Hematopoietic multipotent progenitor cell treated with erythropoietin and hydrocortisone succinate and interleukin-3 and kit ligand, for 15 days (in vitro differentiated cells): ENCODE results near the gene IYD.

Experiments
- DNase-seq: peaks from one replicate; pipeline ENCODE4 v3.0.0-alpha.2; 2015; ENCODE audit warnings: low spot score

IYD gene

GRCh38 chr6:150394899-150395295 lies 26.1 kb downstream of the IYD start:
- DNase-seq, result no peak

- peak; percentile 27 for DNase-seq
Measured at GRCh38 chr6:150395388-150396009, 26.7 kb downstream of the IYD start.

- DNase-seq, result no peak
Measured at GRCh38 chr6:150403458-150404246, 34.8 kb downstream of the IYD start.

GRCh38 chr6:150406948-150407347 lies 38.1 kb downstream of the IYD start:
- DNase-seq, result no peak

- DNase-seq, result no peak
Measured at GRCh38 chr6:150408842-150409241, 40.0 kb downstream of the IYD start.

- DNase-seq, result no peak
Measured at GRCh38 chr6:150409576-150410066, 40.8 kb downstream of the IYD start.

- DNase-seq, result no peak
Measured at GRCh38 chr6:150410399-150410798, 41.6 kb downstream of the IYD start.

- DNase-seq, result no peak
Measured at GRCh38 chr6:150410906-150411305, 42.1 kb downstream of the IYD start.

- no peak for DNase-seq
Measured at GRCh38 chr6:150412221-150412620, 43.4 kb downstream of the IYD start.

- DNase-seq, result no peak
Measured at GRCh38 chr6:150413198-150413597, 44.4 kb downstream of the IYD start.

GRCh38 chr6:150413781-150414281 lies 45.0 kb downstream of the IYD start:
- DNase-seq, result no peak

- DNase-seq, result no peak
Measured at GRCh38 chr6:150416128-150416527, 47.3 kb downstream of the IYD start.

GRCh38 chr6:150417250-150417649 lies 48.4 kb downstream of the IYD start:
- DNase-seq, result no peak

GRCh38 chr6:150417899-150418826 lies 49.4 kb downstream of the IYD start:
- peak; percentile 24 for DNase-seq

- peak; percentile 15 for DNase-seq
Measured at GRCh38 chr6:150418827-150419594, 50.2 kb downstream of the IYD start.

GRCh38 chr6:150420428-150420827 lies 51.6 kb downstream of the IYD start:
- DNase-seq, result no peak

GRCh38 chr6:150420926-150421325 lies 52.1 kb downstream of the IYD start:
- DNase-seq, result no peak

- no peak for DNase-seq
Measured at GRCh38 chr6:150425508-150425907, 56.7 kb downstream of the IYD start.

GRCh38 chr6:150426198-150426597 lies 57.4 kb downstream of the IYD start:
- no peak for DNase-seq

- DNase-seq, result no peak
Measured at GRCh38 chr6:150427037-150427602, 58.3 kb downstream of the IYD start.

GRCh38 chr6:150427843-150428242 lies 59.0 kb downstream of the IYD start:
- no peak for DNase-seq
